Gastrocnemius medialis (tissue), 4 donors: Measurements from ENCODE around the gene NHEJ1. TPM values are rescaled to one million over a fixed set of nuclear protein-coding genes. Genes with fewer than 3 reads are reported as not detected.

Source experiments
- ATAC-seq, 2 donors: fragments of 150-250 bp; one replicate each; pipeline ENCODE4 v1.9.1; 2016
- DNase-seq, 2 donors: peaks; one replicate each; pipeline ENCODE4 v3.0.0-alpha.2; 2019
- H3K27ac ChIP-seq, 4 donors: fragments of 200-600 bp; sonication (generic); 1 replicate in 1 of 4; 2 replicates in 3 of 4; pipeline ENCODE4 v1.5.1; 2016 to 2018; ENCODE audit warnings: mild to moderate bottlenecking in 2 of 4, moderate library complexity in 1 of 4
- H3K27me3 ChIP-seq, 3 donors: fragments of 200-600 bp; sonication (generic) in 2 of 3; 1 replicate in 1 of 3; 2 replicates in 2 of 3; pipeline versions ENCODE4 v1.5.1 to v1.6.0; 2016 to 2019; ENCODE audit warnings: mild to moderate bottlenecking in 1 of 3, moderate library complexity in 1 of 3
- H3K36me3 ChIP-seq, 2 donors: fragments of 200-600 bp; sonication (generic) in 1 of 2; one replicate each; pipeline ENCODE4 v1.5.1; 2017 to 2018
- H3K4me1 ChIP-seq, 2 donors: fragments of 200-600 bp; sonication (generic) in 1 of 2; one replicate each; pipeline ENCODE4 v1.5.1; 2016 to 2017; ENCODE audit warnings: mild to moderate bottlenecking in 2 of 2
- H3K4me3 ChIP-seq, 4 donors: fragments of 200-600 bp; sonication (generic) in 3 of 4; 1 replicate in 1 of 4; 2 replicates in 3 of 4; pipeline ENCODE4 v1.5.1; 2016 to 2019; ENCODE audit warnings: mild to moderate bottlenecking in 2 of 4
- H3K9me3 ChIP-seq, 3 donors: fragments of 200-600 bp; sonication (generic) in 2 of 3; 1 replicate in 1 of 3; 2 replicates in 2 of 3; pipeline ENCODE4 v1.5.1; 2016 to 2019
- CTCF ChIP-seq, 5 experiments: fragments of 450-650 bp in 3 of 5; fragments of 200-600 bp in 2 of 5; sonication (generic) in 2 of 5; IDR thresholded peaks in 4 of 5; conservative IDR thresholded peaks in 1 of 5; 1 replicate in 4 of 5; 2 replicates in 1 of 5; pipeline ENCODE4 v1.5.1; 2016 to 2019; ENCODE audit warnings: antibody characterized with exemption in 5 of 5, mild to moderate bottlenecking in 3 of 5, moderate library complexity in 3 of 5
- POLR2A ChIP-seq, 2 donors: fragments of 450-650 bp; IDR thresholded peaks; one replicate each; pipeline ENCODE4 v1.6.1; 2017; ENCODE audit warnings: antibody characterized with exemption in 2 of 2, mild to moderate bottlenecking in 2 of 2, moderate library complexity in 2 of 2
- in situ Hi-C, 4 donors: fragments of 200-750 bp; cut with MboI; loops; one replicate each; pipeline versions ENCODE4 v1.15.0 to v1.8.0; 2017; ENCODE audit warnings: low sequenced_read_pairs in 4 of 4
- intact Hi-C: fragments of 100-400 bp; cut with DNase I; formaldehyde crosslinking; loops from one replicate; pipeline ENCODE4 v1.15.1; 2023; ENCODE audit warnings: low total_unique reads
- total RNA-seq, 4 donors: library from RNA; depleted of rRNA; stranded (reverse); fragments of >200 nt; gene quantifications; one replicate each; pipeline versions ENCODE4 v1.1.0 to v1.2.3, GENCODE V29; 2016

Gene NHEJ1
- total RNA-seq, 4 donors from 2014 or later = 24.5 to 39.0 (median 26.4) TPM

- Histone ChIP-seq H3K4me1 (peaks cover 0 to 5% of the 10 kb centered on the region in 2 donors), H3K36me3 (peaks cover 0 to 13% of the 10 kb centered on the region in 2 donors), H3K27ac (no peak overlapping the region), H3K27me3 (no peaks in the 10 kb centered on the region), H3K9me3 (no peaks in the 10 kb centered on the region), H3K4me3 (no peak overlapping the region)
- DNase-seq (no peak), ATAC-seq (no peak)
- in situ Hi-C loops (no loop called here), intact Hi-C loops (no loop called here)
- TF ChIP-seq POLR2A (IDR thresholded peaks at IDR 0.05) (no peak), CTCF (IDR thresholded peaks at IDR 0.05 in 4 of 5, conservative IDR thresholded peaks at IDR 0.05 in 1 of 5) (no peak)
Observed at GRCh38 chr2:219081701-219082331, 78.8 kb downstream of the NHEJ1 start.

GRCh38 chr2:219081096-219081495, 79.5 kb downstream of the NHEJ1 start:
- Histone ChIP-seq H3K4me3 (no peak overlapping the region), H3K27me3 (no peaks in the 10 kb centered on the region), H3K27ac (no peak overlapping the region), H3K9me3 (no peaks in the 10 kb centered on the region), H3K36me3 (peaks cover 0 to 20% of the 10 kb centered on the region in 2 donors), H3K4me1 (peaks cover 0 to 5% of the 10 kb centered on the region in 2 donors)
- ATAC-seq (no peak), DNase-seq (no peak)
- intact Hi-C loops (no loop called here), in situ Hi-C loops (no loop called here)
- TF ChIP-seq CTCF (IDR thresholded peaks at IDR 0.05 in 4 of 5, conservative IDR thresholded peaks at IDR 0.05 in 1 of 5) (no peak), POLR2A (IDR thresholded peaks at IDR 0.05) (no peak)

- no peak for ATAC-seq
- in situ Hi-C loops (no loop called here), intact Hi-C loops (no loop called here)
- H3K4me1 ChIP-seq = peaks cover 0 to 5% of the 10 kb centered on the region in 2 donors
- H3K4me3 ChIP-seq = no peak overlapping the region
- DNase-seq = no peak
- H3K27ac ChIP-seq = no peak overlapping the region
- TF ChIP-seq POLR2A (IDR thresholded peaks at IDR 0.05) (no peak), CTCF (IDR thresholded peaks at IDR 0.05 in 4 of 5, conservative IDR thresholded peaks at IDR 0.05 in 1 of 5) (no peak)
- no peaks in the 10 kb centered on the region for H3K27me3 ChIP-seq
- H3K36me3 ChIP-seq = peaks cover 0 to 37% of the 10 kb centered on the region in 2 donors
- H3K9me3 ChIP-seq = no peaks in the 10 kb centered on the region
Observed at GRCh38 chr2:219079417-219079816, 81.2 kb downstream of the NHEJ1 start.

GRCh38 chr2:219078951-219079350, 81.7 kb downstream of the NHEJ1 start:
- TF ChIP-seq CTCF (IDR thresholded peaks at IDR 0.05 in 4 of 5, conservative IDR thresholded peaks at IDR 0.05 in 1 of 5) = no peak
- no peaks in the 10 kb centered on the region for H3K9me3 ChIP-seq
- H3K27ac ChIP-seq = no peak overlapping the region
- in situ Hi-C loops = no loop called here
- intact Hi-C loops = no loop called here
- H3K4me3 ChIP-seq = no peak overlapping the region
- H3K36me3 ChIP-seq = peaks cover 0 to 41% of the 10 kb centered on the region in 2 donors
- DNase-seq = no peak
- H3K27me3 ChIP-seq = no peaks in the 10 kb centered on the region
- H3K4me1 ChIP-seq = peaks cover 0 to 5% of the 10 kb centered on the region in 2 donors
- no peak for ATAC-seq

GRCh38 chr2:219078126-219078525, 82.5 kb downstream of the NHEJ1 start:
- Histone ChIP-seq H3K4me1 (peaks cover 0 to 5% of the 10 kb centered on the region in 2 donors), H3K27ac (no peak overlapping the region), H3K27me3 (no peaks in the 10 kb centered on the region), H3K36me3 (peaks cover 0 to 43% of the 10 kb centered on the region in 2 donors), H3K9me3 (no peaks in the 10 kb centered on the region), H3K4me3 (no peak overlapping the region)
- intact Hi-C loops (no loop called here), in situ Hi-C loops (no loop called here)
- TF ChIP-seq POLR2A (IDR thresholded peaks at IDR 0.05) = no peak
- no peak for TF ChIP-seq CTCF (IDR thresholded peaks at IDR 0.05 in 4 of 5, conservative IDR thresholded peaks at IDR 0.05 in 1 of 5)
- ATAC-seq (no peak), DNase-seq (no peak)
